NCI-H524 (cell line): ENCODE measurements around the gene MOB2.

Experiments used
- DNase-seq, 2 experiments: peaks; one replicate each; lab custom pipeline; 2025; lab: John Stamatoyannopoulos, UW

MOB2 gene

DNA sequence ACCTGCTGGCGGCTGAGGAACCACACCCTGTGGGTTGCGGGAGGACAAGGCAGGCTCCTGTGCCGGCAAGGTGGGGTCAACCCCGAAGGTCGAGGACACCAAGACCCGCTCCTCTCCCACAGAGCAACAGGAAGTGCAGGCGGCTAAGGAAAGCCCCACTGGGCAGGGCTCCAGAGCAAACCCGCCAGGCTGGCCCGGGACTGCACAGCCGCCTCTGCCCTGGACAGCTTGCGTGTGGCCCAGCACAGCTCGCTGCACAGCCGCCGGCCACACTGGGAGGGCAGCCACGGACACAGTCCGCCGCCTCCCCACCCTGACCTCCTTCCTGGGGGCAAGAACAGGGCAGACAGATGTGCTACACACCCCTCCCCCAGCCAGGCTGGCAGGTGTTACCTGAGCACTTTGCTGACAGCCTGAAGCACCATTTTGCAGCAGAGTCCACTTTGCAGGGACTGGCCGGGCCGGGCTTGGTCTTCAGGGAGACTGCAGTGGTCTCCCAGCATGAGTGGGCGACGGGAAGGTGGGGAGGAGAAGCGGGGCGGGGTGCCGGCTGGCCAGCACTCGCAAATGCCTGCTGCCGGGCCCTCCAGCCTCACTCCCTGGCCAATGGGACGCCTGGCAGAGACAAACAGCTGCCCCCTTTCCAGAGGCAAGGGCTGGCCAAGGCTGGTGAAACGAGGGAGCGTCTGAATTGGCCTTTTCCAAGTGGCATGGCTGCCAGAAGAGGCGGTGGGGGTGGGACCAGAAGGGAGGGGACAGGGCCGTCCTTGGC lies at the start of gene MOB2:
Gene MOB2, minus strand, starts transcription at position 726 of the 772 bp plus-strand sequence. Its CDS starts 223 bp downstream, at position 503.
- DNase-seq: no peak

DNA sequence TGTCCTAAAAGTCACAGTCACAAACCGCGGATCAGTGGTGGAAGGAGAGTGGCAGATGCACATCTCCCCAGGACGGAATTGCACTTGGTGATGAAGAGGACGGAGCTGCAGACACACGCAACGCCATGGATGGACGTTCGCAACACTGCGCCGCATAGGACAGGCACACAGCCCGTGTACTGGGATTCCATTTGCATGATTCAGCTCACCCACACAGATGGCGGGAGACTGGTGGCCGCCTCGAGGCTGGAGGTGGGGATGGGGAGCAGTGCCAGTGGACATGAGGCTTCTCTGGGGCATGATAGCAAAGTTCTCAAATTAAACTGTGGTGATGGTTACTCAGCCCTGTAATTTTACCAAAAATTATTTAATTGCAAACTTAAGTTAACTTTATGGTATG lies 48.1 kb upstream of the MOB2 start:
- no peak for DNase-seq

DNA sequence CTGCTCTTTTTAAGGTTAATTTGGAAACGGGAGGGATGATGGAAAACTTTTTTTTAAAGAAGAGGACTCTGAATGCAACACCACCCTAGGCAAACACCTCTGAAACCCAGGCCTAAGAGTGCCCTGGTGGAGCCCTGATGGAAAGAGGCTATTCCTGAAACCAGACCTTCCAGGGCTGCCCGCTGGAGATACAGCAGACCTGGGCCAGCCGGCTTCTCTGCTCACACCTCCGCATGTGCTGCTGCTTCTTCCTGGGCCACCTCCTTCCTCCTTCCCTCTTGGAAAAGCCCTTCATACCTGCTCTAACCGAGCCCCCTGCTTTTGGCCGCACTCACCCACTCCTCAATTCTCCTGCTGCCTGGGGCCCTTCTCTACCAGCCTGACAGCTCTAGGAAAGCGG lies 47.6 kb upstream of the MOB2 start:
- DNase-seq: no peak

DNA sequence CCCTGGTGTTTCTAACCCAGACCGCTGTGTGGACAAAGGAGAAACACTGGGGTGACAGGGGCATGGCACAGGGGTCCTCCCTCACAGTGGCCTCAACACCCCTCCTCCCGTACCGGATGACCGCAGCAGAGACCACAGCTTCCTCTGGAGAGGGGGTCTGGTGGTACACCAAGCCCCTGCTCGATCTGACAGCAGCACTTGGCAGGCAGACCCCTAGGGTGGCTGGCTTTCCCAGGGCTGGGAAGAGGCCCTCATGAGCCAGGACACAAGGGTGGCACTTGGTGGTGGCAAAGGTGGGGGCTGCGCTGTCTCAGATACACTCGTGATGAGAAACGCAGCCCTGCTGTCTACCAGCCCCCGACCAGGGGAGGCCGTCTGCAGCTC lies 46.8 kb upstream of the MOB2 start:
- no peak for DNase-seq

- no peak for DNase-seq
Observed at GRCh38 chr11:1532606-1533341, 46.2 kb upstream of the MOB2 start.

GRCh38 chr11:1532014-1532586 lies 45.5 kb upstream of the MOB2 start:
- DNase-seq: peak in 1 of 2 experiments; percentile 35

- no peak for DNase-seq
Observed at GRCh38 chr11:1531449-1532013, 45.0 kb upstream of the MOB2 start.

DNA sequence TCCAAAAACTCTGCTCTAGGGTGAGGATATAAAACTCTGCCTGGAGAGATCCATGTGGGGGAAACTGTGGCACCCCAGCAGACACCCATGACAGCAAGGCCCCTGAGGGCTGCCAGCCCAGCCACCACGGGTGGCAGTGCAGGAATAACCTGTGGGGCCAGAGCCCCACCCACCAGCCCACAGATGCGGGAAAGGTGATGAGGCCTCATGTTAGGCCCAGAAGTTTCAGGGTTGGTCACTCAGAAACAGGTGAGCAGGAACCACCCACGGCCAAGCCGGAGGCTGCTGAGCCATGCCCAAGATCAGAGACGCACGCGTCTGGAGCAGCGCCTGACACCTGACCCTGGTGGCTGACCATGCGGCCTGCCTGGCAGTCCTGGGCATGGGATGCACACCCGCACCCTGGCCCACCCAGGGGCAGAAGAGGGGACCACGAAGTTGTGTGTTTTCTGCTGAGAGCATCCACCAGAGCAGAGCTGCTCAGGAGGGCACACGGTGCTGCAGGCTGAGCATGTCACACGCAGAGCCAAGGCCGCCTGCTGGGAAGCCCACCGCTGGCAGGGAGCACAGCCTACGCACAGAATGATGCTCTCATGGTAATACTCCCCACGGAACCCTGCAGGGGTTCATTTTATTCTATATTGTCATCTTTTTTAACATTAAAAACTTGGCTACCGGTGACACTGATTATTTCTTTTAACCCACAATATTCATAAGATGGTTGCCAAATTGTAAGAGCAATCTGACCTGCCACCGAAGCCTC lies 44.3 kb upstream of the MOB2 start:
- DNase-seq: no peak

GRCh38 chr11:1529774-1530173 lies 43.2 kb upstream of the MOB2 start:
- no peak for DNase-seq

GRCh38 chr11:1529286-1529685 lies 42.7 kb upstream of the MOB2 start:
- DNase-seq: no peak

DNA sequence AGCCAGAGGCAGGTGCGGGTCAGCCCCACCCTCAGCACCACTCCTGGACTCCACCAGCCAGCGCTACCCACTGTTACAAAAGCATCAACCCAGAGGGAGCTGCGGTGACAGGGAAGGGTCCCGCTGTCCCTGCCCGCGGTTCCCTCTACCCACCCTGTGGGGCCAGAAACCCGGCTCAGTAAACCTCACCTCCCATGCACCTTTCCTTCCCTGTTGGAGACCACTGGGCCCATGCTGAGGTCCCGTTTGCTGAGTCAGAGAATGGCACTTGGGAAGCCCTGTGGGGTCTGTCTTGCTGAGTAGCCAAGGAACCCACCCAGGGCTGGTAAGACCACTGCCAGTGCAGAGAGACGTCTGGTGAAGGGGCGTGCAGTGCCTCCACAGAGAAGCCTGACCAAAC lies 42.1 kb upstream of the MOB2 start:
- DNase-seq: no peak

- DNase-seq: no peak
Observed at GRCh38 chr11:1526785-1527184, 40.2 kb upstream of the MOB2 start.

GRCh38 chr11:1523779-1524178 lies 37.2 kb upstream of the MOB2 start:
- DNase-seq: no peak

- no peak for DNase-seq
Observed at GRCh38 chr11:1523077-1523476, 36.5 kb upstream of the MOB2 start.

- no peak for DNase-seq
Observed at GRCh38 chr11:1522081-1522424, 35.5 kb upstream of the MOB2 start.

DNA sequence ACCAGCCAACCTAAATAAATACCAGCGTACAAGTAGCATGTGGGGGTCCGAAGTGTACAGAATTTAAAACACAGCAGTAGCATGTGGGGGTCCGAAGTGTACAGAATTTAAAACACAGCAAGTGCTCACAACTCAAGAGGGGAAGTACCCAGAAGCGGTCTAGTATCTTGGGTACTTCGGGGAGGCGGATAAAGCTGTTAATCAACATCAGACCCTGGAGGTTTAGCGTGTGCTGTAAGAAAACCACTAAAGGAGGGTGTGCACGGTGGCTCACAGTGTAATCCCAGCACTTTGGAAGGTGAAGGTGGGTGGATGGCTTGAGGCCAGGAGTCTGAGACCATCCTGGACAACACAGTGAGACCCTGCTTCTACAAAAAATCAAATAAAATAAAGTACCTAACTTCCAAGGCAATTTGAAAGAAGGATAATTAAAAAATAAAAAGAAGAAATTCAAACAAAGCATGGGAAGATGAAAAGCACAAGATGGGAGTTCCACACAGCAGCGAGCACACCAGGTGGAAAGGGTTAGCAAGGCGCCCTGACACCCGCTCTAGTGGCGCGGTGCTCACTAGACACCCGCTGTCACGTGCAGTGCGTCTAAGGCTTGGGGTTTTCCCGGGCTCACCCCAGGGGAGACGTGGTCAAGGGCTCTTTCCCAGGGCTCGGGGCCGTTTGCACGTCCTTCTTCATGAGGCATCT lies 35.0 kb upstream of the MOB2 start:
- DNase-seq: no peak

DNA sequence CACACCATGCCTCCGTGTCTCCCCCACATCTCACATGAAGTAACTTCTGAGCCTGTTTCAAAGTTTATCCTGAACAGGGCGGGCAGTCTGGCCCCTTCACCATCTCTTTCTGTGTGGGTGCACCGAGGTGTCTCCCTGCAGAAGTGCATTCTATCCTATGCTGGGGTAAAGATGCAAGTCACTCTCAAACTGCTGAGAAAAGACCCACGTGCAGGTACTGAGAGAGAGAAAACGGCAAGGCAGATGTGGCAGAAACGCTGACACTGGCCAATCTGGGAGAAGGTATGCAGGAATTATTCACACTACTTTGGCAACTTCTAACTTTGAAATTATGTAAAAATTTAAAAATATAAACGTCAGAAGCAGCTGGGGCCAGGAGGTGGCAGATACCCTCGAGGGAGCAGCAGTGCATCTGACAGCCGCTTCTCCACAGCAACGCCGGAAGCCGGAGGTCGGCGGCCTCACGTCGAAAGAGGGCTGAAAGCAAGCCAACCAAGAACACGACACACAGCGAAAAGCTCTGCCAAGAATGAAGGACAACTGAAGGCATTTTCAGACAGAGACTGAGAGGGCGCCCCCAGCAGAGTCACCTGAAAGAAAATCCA lies 34.2 kb upstream of the MOB2 start:
- no peak for DNase-seq

GRCh38 chr11:1520209-1520662 lies 33.7 kb upstream of the MOB2 start:
- DNase-seq: no peak

- no peak for DNase-seq
Observed at GRCh38 chr11:1519028-1520010, 32.7 kb upstream of the MOB2 start.

GRCh38 chr11:1518301-1518700 lies 31.7 kb upstream of the MOB2 start:
- DNase-seq: no peak
